Left cardiac atrium (tissue), 4 donors: Measurements from ENCODE around the gene ZC2HC1B. TPM values are rescaled to one million over a fixed set of nuclear protein-coding genes. Genes with fewer than 3 reads are reported as not detected.

ENCODE experiments used
- ATAC-seq, 2 donors: fragments of 200-7000 bp; cut with Tn5 transposase; one replicate each; pipeline ENCODE4 v1.9.1; 2020; ENCODE audit warnings: mild to moderate bottlenecking in 2 of 2, moderate library complexity in 2 of 2
- DNase-seq: peaks from one replicate; pipeline ENCODE4 v3.0.0-alpha.2; 2020
- intact Hi-C, 2 donors: fragments of 100-400 bp; cut with DNase I; formaldehyde crosslinking; loops; one replicate each; pipeline versions ENCODE4 v1.14.1 to v1.15.1; 2022 to 2023
- total RNA-seq, 2 donors: library from RNA; stranded (reverse); fragmentation: NEBNext Ultra II Directional; extraction: Animal tissue kit (Norgen Biotek cat#: 25700); gene quantifications; one replicate each; pipeline ENCODE4 v1.2.1, GENCODE V29; 2021
- donor health status: DM: no; HTN: yes; CAD: no.
- donor health status: DM: no; HTN: yes; CAD: no; lungs with severe emphysema.
- donor health status: DM: yes; HTN: yes; CAD: no.
- donor health status: Dilated cardiomyopathy.

The ZC2HC1B gene
- total RNA-seq, 2 donors from 2014 or later, result not detected

DNA sequence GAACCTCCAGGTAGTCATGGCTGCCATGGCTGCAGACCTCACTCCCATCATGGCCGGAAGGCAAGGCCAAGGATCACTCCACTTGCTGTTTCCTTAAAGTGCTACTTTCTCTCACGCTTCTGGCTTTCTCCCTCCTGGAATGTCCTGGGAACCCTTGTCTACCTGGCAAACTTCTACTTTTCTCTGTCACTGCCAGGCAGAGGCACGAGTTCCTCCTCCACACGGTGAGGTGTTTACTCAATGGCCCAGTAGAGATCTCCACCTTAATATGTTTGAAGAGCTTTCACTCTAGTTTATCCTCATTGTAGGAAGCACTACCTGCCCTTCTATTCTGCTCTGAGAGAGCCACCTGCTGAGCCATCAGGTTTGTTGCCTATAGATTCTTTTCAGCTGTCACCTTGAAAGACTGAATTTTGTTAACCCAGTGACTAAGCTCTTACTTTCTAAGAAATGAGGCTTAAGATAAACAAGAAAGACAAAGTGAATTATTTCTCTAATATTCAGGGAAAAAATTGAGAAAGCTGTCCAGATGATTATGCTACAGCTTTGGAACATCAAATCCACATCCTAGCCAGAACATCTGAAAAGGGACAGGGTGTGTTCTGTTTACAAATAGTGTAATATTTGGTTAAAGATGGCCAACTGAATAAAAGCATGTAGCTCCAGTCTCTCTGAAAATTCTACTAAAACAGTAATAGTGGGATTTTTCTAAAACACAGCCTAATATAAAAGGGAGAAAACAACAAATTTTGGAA lies 88.8 kb downstream of the ZC2HC1B start:
- no peak for ATAC-seq
- intact Hi-C loops, result no loop called here

DNA sequence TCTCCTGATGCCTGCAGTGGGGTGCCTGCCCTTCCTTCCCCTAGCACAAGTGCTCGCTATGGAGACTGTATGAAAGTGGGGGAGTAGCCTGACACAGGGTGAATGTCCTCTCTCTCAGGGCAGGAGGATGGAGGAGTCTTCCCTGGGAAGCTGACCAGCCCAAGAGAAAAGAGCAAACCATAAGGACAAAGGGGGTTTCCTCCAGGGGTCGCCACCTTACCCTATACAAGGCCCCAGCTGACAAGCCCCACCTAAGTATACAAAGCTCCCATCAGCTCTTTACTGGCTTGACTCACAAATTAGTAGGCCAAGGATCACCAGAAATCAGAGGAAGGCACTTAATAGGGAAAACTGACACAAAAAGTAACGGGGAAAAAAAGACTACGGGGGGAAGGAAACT lies 89.6 kb downstream of the ZC2HC1B start:
- DNase-seq (no peak), ATAC-seq (no peak)
- intact Hi-C loops, result no loop called here

More for the DNA sequence above, 88.8 kb downstream of the ZC2HC1B start:
- no peak for DNase-seq

DNA sequence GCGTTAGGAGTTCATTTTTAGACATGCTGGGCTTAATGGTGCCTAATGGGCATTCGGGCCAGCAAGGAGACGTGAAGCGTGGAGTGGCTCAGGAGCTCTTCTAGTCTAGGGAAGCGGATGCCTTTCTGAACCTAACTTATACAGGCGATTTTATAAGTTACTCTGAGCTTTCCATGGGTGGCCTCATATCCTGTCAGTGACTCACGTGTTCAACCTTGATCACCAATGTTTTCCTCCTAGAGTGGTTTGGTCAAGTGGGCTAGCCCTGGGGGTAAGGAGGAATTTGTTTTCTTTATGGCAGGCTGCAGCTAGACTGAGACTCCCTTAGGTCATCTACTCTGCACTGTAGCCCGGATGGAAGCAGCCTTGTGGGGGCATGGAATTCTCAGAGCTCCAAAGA lies 91.7 kb downstream of the ZC2HC1B start:
- intact Hi-C loops, result no loop called here
- DNase-seq (no peak), ATAC-seq (no peak)

DNA sequence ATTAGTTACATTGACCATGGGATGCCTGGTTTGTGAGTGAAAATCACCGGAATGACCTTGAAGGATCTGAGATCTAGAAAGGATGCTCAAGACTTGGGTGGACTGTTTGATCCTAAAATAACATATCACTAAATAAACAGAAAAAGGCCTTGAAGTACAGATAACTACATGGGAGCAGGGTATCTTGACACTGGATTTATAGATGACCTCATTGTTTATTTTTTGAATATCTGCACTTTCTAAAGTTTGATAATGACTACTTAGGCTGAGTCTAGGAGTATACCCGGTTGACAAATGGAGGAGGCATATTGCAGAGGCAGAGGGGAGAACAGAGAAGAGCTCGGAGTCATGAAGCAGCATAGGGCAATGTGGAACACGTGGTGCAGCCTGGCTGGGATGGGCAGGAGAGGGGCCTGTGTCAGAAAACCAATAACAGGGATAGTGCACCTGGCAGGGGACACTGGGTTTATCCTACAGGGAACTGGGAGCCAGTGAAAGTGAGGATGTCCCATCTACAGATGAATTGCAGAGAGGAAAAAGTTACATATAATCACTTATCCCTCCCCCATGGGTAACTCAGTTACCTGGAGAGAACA lies 93.5 kb downstream of the ZC2HC1B start:
- intact Hi-C loops, result no loop called here
- ATAC-seq (no peak), DNase-seq (no peak)

DNA sequence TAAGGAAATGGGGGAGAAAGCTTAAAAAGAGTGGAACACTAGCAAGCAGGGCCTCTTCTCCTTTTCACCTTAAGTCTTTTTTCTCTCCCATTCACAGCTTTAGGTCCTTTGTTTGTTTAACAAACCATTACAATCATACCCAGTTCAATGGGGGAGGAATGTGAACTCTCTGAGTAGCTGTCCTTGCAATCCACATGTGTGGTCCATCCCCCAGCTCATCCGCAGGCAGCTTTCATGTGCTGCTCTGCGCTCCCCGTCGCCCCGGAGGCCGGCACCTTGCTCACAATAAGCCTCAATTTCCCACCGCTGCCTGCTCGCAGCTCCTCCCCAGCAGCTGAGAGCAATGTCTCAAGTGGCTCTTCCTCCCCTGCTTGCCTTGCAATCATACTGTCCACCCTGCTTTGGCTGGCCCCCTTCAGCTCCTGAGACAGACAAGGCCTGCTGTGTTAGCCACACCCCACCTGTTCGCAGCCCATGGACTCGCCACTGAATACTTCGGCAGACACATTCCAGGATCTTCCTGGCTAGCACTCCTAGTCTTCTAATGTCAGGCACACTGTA lies 94.6 kb downstream of the ZC2HC1B start:
- no peak for ATAC-seq

DNA sequence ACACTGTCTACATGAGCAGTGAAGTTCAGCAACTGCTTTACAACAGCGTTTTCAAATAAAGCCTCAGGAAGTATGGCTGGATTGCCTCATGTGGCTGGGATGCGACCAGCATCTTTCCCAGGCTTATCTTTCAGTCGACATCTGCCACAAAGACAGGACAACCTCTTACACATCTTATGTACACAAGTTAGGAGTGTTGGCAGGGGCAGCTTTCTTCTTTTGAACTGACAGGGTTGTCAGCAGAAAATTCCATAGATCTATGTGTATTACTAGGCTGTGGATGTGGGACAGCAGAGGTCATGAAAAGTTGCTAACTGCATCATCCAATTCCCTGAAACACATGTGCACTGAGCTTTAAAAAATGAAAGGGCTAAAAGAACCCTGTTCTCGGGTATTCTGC lies 95.7 kb downstream of the ZC2HC1B start:
- intact Hi-C loops, result no loop called here
- DNase-seq (no peak), ATAC-seq (no peak)

More for the DNA sequence above, 94.6 kb downstream of the ZC2HC1B start:
- intact Hi-C loops, result no loop called here
- DNase-seq, result no peak

DNA sequence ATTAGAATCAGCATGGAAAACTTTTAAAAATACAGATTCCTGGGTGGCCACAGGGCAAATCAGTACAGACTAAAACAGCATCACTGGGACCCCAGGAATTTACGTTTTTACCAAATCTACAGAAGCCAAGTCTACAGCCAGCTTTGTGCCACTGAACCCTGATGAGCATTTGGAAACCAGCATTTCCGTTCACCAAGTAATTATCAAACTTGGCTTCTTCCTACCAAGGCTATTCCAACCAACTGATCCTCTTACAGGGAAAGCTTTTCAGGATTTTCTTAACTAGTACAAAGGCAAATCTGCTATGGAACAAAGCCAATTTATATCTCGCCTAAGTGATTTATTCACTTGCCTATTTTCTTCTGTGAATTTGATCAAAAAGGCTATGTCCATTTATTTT lies 96.8 kb downstream of the ZC2HC1B start:
- ATAC-seq, result no peak
- no peak for DNase-seq
- intact Hi-C loops, result no loop called here

DNA sequence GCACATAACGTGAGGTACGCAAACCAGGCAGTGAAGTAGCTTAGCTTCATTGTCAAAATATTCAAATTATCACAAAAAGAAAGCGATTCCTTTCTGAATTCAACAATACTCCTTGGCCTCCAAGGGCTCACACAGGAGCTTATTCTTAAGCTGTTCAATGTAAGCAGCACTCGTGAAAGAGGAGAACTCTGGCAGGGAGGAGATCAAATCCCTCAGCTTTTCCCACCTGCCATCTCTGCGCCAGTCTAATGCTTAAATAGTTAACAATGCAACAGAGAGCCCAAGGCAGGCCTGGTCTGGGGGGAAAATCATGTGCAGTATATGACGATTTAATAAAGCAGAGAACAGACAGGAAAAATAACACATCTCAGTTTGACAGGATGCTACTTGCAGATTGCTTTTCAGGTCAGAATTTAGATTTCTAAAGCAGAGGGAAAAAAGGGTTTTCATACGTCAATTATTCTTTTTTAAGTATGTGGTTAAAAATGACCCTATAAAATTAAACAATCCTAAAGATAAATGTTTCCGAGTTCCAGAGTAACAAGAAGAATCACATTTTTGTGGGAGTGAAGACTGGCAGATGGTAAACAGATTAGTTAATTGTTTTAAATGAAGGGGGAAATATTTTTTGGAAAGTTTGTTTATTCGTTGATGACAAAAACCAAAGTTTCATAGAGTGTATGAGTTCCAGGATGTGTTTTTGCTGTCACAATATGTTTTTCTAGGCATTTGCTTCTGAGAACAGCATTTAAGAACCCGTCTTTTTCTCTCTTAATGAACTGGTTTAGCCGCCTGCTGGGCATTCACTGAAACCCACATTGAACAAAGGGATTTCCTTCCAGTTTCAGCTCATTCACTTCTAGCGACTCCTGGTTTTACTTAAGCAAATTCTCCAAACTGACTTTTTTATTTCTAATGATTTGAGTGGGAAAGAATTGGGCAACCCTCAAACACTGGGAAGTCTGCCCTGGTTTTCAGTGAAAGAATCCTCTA lies 97.9 kb downstream of the ZC2HC1B start:
- intact Hi-C loops, result no loop called here
- DNase-seq, result no peak
- ATAC-seq, result peak in 1 of 2 donors; percentile 67

DNA sequence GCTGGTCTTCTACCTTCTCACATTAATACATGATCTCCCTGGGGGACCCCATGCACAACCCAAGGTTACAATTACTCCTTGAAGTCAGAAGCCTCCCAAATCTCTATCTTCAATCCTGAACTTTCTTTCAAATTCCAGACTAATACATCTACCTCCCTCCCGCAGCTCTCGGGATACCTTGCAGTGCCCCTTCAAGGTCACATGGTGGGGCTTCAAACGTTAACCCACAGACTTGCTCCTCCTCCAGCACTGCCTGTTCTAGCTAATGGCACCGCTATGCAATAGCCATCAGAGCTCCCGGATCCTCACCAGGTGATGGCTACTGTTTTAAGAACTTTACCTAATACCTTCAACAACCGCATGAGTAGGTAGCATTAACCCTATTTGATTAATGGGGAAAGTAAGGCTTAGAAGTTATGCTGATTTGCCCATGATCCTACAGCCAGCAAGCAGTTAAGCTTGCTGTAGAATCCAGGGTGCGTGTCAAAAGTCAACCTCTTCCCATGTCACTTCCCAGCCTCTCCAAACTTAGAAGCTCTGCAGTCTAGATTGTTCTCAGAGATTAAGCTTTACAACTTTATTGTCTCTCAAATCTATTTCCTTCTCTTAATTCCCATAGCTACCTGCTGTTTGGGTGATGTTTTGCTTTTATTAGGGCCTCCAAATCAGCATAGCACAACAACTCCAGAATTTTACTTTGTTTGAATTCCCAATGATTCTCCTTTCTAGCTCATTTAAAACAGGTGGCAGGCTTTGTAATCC lies 99.1 kb downstream of the ZC2HC1B start:
- intact Hi-C loops, result no loop called here
- ATAC-seq (no peak), DNase-seq (no peak)

DNA sequence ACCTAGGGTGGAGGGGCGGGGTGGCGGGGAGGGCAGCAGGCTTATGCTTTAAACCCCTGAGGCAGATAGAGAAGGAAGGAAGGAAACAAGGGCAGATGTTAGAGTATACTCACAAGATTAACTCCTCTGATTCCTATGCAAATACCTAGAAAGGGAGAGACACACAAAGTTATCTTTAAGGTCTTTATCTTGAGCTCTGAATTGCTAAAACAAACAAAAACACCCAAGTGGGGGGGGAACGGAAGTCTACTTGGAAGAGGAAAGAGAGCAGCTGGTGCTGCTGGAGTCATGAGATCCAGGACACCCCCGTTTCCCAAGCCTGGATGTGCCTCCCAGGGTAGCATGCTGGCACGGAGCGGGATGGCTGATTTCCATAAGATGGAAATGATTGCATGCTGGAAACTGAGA lies 100.4 kb downstream of the ZC2HC1B start:
- no peak for ATAC-seq
- no peak for DNase-seq
- intact Hi-C loops, result no loop called here

DNA sequence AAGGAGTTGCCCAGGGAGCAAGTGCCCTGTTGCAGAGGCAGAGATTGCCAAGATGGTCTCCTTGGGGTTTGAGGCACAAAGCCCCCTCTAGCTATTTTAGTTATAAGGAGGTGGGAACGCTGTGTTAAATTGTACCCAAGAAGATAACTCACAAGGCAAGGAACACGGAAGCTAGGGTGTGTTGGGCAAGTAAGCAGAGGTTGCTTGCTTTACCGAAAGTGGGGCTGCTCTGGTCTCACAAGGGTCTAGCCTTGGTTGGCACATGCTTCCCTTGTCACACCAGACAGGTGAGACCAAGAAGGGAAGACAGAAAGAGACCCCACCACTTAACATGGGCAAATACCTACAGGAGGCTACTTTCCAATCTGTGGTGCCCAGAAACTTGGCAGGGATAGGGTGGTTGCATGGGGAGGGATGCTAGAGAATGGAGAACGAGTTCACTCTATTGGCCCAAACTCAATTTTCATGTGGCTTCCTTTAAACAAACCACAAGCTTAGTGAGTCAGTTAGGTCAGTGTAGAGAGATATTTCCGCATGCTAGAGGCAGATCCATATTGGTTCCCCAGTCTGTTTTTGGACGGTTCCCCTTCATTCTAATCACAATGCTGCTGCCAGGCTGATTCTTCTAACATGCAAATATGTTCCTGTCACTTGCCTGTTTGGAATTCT lies 101.4 kb downstream of the ZC2HC1B start:
- DNase-seq (no peak), ATAC-seq (peak in 1 of 2 donors; percentile 51)
- intact Hi-C loops, result no loop called here

DNA sequence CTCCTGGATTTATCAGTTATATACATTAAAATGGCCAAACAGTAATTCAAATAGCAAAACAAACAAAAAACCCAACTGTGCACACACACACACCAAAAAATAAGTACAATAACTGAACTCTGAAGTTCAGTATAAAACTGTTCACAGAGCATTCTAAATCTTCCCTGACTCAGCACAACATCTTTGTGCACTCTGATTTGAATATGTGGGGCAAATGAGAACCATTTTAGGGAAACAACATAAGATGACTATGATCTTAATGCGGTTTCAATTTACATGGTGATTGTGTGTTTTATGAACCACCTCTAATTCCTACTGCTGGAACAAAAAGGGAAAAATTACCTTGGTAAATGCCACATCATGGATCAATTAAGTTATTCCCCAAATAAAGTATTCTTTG lies 102.0 kb downstream of the ZC2HC1B start:
- DNase-seq, result no peak
- intact Hi-C loops, result no loop called here
- no peak for ATAC-seq

DNA sequence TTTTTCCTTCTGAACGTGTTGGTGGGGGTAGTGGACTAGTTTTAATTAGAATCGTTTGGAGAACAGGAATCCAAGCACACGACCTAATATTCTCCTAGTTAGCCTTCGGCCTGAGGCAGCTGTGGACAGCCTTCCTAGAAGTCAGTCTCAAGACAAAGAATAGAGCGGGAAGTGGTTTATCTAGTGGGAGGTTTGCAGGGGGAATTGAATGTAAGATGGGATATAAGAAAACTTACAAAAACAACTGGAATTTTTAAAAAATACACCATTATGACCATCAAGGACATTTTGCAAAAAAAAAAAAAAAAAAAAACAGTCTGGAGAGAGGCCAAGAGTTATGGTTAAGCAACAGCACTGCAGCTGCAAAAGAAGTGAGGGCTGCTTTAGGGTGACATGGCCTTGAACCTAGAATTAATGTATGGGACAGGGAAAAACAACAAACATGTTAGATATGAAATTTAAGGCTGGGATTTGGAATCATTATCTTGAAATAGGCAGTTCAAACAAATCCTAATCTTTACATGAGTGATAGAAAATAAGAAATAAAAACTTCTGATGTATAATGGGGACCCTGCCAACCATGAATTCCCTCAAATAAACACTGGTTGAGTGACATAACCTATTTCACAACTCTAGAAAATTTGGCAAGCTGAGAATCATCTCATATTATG lies 103.6 kb downstream of the ZC2HC1B start:
- intact Hi-C loops, result no loop called here

DNA sequence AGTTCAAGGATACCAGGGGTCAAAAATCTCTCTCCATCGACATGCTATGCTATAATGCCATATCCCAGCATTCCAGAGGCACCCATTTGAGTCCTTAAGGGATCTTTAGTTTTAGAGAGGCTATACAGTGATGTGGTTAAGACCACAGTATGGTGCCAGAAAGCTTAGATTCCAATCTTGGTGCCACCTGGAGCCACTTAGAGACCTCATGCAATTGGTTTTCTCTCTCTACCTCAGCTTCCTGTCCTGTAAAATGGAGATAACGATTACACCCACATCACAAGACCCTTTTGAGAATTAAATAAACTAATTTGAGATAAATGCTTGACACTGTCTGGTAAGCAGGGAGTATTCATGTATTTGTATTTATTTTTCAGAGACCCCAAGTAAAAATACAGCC lies 104.8 kb downstream of the ZC2HC1B start:
- intact Hi-C loops, result no loop called here
- no peak for DNase-seq
- ATAC-seq, result no peak

More for the DNA sequence above, 103.6 kb downstream of the ZC2HC1B start:
- no peak for ATAC-seq
- DNase-seq, result no peak

DNA sequence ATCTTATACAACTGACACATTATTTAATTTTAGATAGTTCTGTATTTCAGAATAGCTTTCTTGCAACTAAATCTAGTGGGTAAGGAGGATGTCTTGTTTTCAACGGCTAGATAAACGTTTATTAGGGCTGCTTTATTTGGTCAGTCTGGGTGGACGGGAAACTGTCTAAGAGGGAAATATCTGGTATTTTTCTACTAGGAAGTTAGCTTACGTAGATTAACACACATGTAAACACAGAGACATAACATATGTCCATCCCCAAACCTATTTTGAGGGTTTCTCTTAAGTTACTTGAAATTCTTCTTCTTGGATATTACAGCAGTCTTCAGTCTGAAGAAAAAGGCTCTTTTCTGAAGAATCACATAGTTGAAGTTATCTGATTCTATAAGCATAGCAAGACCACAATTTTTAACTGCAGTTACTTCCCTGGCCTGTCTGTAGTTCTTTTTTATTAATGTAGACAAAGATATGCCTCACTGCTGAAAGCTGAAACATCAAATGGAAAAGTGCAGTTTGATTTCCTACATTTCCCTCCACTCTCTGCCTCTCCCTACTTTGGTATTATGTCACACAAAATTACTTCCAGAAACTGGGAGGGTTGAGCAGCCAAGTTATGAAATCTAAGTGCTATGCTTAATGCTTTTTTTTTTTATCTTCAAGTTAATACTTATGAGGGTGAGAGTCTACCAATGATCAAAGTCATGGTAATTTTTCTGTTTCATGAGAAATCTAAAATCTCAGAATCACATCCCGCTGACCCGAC lies 106.4 kb downstream of the ZC2HC1B start:
- peak; percentile 59 to 69 for ATAC-seq
- intact Hi-C loops, result no loop called here
- no peak for DNase-seq

DNA sequence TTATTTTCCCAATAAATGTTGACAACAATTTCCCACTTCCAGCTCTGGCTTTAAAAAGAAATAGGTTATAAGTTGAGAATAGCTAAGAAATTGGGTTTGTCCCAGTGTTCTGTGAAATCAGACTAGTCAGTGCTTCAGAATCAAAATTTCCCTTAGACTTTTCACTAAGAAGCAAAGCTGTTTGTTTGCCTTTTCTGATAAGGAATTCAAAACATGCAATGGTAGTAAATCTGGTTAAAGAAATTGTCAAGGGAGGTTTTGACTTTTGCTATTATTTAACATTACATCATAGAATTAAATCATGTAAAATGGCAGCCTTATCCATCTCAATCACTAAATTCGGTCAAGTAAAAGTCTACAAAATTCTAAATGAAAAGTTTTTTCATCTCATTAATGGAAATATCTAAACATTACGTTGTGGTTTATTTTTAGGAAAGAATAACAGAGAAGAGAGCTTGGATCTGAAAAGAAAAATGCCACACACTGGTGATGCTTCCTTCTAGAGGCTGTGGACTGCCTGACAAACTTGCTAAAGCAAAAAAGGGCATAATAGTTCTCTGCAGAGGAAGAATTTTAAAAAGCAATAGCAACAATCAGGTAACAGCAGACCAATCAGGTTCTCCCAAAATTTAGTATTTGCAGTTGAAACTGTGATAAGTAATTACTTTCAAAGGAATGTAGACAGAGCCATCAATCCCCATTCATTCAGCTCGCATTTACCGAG lies 107.4 kb downstream of the ZC2HC1B start:
- no peak for DNase-seq
- intact Hi-C loops, result no loop called here
- peak in 1 of 2 donors; percentile 27 for ATAC-seq
